Measurements from ENCODE around the gene KRTAP10-7.
"Not testable (repeated sequence)": the region's sequence is repeated elsewhere in the genome, so short reads cannot be mapped to it uniquely, and the experiment has no call there.

The KRTAP10-7 gene

DNA sequence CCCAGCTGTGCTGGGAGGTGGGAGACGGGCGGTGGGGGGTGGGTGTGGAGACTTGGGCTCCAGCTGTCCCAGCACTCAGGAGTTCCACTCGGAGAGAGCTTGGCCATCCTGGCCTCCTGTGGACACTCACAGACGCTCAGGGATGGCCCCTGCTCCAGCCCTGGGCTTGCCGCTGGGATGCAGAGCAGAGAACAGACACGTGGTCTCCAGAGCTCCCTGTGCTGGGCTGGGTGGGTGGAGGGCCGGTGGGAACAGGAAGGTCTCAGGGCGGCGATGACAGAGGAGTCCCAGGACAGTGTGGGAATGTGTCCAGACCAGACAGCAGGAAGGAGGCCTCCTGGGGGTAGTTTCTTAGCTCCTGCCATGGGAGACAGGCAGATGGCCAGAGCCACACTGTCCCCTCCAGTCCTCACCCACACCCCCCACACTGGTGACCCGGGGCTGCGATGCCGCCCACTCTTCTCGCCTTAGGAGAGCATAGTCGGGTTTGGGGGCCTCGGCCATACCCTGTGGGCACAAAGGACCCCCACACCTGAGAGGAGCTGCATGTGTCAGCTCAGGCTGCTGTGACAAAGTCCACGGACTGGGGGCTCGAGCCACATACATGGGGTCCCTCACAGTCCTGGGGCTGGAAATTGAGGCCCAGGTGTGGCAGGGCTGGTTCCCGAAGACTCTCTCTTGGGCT, 28.5 kb downstream of the KRTAP10-7 start:
- Histone ChIP-seq H3K9ac (ENCODE audit: low read length) (no peak overlapping the region), H3K27me3 (replicated peaks; ENCODE audit: control insufficient read depth, insufficient read depth, low read length) (no peaks in the 10 kb centered on the region), H3K9me3 (ENCODE audit: control insufficient read depth, low read length) (peaks cover 42% of the 10 kb centered on the region), H3K4me1 (ENCODE audit: control insufficient read depth, insufficient read depth, low read length) (no peaks in the 10 kb centered on the region), H3K4me3 (ENCODE audit: low read length) (no peak overlapping the region), H3K36me3 (ENCODE audit: control insufficient read depth, insufficient read depth, low read length, severe bottlenecking) (no peaks in the 10 kb centered on the region)
- no peak for DNase-seq (ENCODE audit: low read depth)

DNA sequence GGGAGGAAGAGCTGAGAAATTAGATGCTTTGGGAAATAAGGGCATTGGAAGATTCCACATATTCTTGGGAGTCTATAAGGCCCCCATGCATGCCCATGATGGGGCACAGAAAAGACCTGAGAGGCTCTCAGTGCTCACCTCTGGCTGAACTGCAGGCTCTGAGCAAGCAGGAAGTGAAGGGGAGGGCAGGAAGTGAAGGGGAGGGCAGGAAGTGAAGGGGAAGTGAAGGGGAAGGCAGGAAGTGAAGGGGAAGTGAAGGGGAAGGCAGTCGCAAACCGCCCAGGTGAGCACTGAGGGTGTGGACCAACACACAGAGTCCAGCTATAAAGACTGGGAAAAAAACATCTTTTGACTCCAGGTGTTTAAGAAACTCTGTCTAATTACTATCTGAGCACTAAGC, 30.0 kb downstream of the KRTAP10-7 start:
- H3K9ac ChIP-seq (ENCODE audit: low read length) = no peak overlapping the region
- no peak overlapping the region for H3K4me3 ChIP-seq (ENCODE audit: low read length)
- no peak for DNase-seq (ENCODE audit: low read depth)
- H3K4me1 ChIP-seq (ENCODE audit: control insufficient read depth, insufficient read depth, low read length) = no peaks in the 10 kb centered on the region
- H3K36me3 ChIP-seq (ENCODE audit: control insufficient read depth, insufficient read depth, low read length, severe bottlenecking) = no peaks in the 10 kb centered on the region
- peaks cover 31% of the 10 kb centered on the region for H3K9me3 ChIP-seq (ENCODE audit: control insufficient read depth, low read length)
- H3K27me3 ChIP-seq (replicated peaks; ENCODE audit: control insufficient read depth, insufficient read depth, low read length) = no peaks in the 10 kb centered on the region

DNA sequence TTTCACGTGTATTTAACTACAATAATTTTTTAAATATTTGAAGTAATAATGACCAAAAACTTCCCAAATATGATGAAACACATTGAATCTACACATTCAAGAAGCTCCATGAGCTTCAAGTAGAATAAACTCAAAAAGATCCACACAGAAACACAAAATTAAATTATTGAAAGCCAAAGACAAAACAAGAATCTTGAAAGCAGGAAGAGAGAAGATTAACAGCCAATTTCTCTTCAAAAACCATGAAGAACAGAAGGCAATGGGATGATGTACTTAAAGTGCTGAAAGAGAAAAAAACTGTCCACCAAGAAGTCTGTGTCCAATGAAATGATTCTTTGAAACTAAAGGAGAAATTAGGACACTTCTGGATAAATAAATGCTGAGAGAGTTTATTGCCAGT, 31.7 kb downstream of the KRTAP10-7 start:
- H3K36me3 ChIP-seq (ENCODE audit: control insufficient read depth, insufficient read depth, low read length, severe bottlenecking) = no peaks in the 10 kb centered on the region
- H3K9ac ChIP-seq (ENCODE audit: low read length) = no peak overlapping the region
- DNase-seq (ENCODE audit: low read depth) = no peak
- H3K27me3 ChIP-seq (replicated peaks; ENCODE audit: control insufficient read depth, insufficient read depth, low read length) = no peaks in the 10 kb centered on the region
- H3K4me3 ChIP-seq (ENCODE audit: low read length) = no peak overlapping the region
- peaks cover 31% of the 10 kb centered on the region for H3K9me3 ChIP-seq (ENCODE audit: control insufficient read depth, low read length)
- H3K4me1 ChIP-seq (ENCODE audit: control insufficient read depth, insufficient read depth, low read length) = no peaks in the 10 kb centered on the region

DNA sequence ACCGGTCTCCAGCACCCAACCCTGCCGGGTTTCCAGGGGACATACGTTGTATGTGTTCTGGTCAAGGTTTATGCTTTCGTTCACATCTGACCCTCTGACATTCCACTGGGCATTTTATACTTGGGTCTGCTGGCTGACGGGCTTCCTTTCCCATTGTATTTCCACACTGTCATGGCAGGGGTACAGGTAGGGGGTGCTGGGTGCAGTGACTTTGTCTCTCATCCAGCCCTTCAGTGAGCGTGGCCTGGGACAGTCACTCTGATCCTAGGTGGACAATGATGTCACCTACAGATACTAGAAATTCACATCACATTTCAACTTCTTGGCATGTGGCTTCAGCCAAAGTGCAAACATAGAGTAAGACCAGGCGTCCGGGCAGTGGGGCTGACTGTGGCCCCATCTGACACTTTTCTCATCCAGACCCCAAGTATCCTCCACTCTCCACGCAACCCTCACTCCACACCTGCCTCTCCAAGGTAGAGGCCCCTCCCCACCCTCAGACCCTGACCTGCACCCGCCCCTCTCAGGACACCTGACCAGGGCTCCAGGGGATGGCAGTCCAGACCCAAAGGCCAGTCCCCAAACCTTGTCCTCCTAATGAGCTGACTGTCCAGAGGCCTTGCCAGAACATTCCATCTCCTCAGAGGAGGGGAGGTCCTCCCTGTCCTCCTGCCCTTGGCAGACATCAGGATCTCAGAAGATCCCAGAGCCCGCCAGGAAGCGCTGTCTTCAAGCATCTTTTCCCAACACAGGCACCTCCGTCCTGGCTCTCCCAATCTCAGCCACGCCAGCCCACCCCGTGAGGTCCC, 36.0 kb downstream of the KRTAP10-7 start:
- no peaks in the 10 kb centered on the region for H3K27me3 ChIP-seq (replicated peaks; ENCODE audit: control insufficient read depth, insufficient read depth, low read length)
- H3K4me1 ChIP-seq (ENCODE audit: control insufficient read depth, insufficient read depth, low read length) = no peaks in the 10 kb centered on the region
- H3K9ac ChIP-seq (ENCODE audit: low read length) = no peak overlapping the region
- DNase-seq (ENCODE audit: low read depth) = no peak
- H3K4me3 ChIP-seq (ENCODE audit: low read length) = no peak overlapping the region
- peaks cover 27% of the 10 kb centered on the region for H3K9me3 ChIP-seq (ENCODE audit: control insufficient read depth, low read length)
- H3K36me3 ChIP-seq (ENCODE audit: control insufficient read depth, insufficient read depth, low read length, severe bottlenecking) = no peaks in the 10 kb centered on the region

DNA sequence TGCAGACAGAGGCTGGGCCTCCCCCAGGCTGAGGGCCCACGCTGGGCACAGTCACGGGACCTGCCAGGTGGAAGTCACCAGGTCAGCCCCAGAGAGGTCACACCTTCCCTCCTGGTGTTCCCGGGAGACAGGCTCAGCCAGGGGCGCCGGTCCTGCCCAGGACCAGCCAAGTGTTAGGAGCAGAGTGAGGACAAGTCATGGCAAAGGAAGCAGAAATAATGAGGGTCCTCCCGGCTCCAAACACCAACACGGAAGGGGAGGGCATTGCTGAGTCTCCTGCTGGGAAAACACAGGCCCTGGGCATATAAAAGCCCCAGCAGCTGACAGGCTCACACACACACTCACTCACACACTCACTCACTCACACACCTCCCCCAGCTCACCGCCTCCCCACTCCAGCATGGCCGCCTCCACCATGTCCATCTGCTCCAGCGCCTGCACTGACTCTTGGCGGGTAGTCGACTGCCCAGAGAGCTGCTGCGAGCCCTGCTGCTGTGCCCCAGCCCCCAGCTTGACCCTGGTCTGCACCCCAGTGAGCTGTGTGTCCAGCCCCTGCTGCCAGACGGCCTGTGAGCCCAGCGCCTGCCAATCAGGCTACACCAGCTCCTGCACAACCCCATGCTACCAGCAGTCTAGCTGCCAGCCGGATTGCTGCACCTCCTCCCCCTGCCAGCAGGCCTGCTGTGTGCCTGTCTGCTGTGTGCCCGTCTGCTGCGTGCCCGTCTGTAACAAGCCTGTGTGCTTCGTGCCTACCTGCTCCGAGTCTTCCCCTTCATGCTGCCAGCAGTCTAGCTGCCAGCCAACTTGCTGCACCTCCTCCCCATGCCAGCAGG, 36.8 kb downstream of the KRTAP10-7 start, which contains the start of gene KRTAP10-10:
Gene KRTAP10-10, plus strand, starts transcription at position 339 of the 833 bp plus-strand sequence. Its CDS starts 62 bp downstream, at position 401.
- Histone ChIP-seq H3K36me3 (ENCODE audit: control insufficient read depth, insufficient read depth, low read length, severe bottlenecking) (no peaks in the 10 kb centered on the region), H3K4me3 (ENCODE audit: low read length) (no peak within 1 kb of the TSS)

DNA sequence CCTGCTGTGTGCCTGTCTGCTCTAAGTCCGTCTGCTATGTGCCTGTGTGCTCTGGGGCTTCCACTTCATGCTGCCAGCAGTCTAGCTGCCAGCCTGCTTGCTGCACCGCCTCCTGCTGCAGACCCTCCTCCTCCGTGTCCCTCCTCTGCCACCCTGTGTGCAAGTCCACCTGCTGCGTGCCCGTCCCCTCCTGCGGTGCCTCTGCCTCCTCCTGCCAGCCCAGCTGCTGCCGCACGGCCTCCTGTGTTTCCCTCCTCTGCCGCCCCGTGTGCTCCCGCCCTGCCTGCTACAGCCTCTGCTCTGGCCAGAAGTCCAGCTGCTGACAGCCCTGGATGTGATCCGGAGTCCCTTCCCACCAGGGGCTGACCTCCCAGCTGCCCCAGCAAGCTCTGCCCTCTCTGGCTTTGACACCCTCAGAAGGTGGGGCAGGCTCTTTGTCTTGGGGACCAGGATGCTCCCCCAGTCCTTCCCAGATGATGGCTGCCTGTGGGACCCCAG, 37.5 kb downstream of the KRTAP10-7 start:
- H3K9me3 ChIP-seq (ENCODE audit: control insufficient read depth, low read length) = peaks cover 18% of the 10 kb centered on the region
- H3K9ac ChIP-seq (ENCODE audit: low read length); H3K27me3 ChIP-seq (replicated peaks; ENCODE audit: control insufficient read depth, insufficient read depth, low read length); H3K4me3 ChIP-seq (ENCODE audit: low read length); H3K36me3 ChIP-seq (ENCODE audit: control insufficient read depth, insufficient read depth, low read length, severe bottlenecking); DNase-seq (ENCODE audit: low read depth); H3K4me1 ChIP-seq (ENCODE audit: control insufficient read depth, insufficient read depth, low read length): not testable (repeated sequence)

More for the DNA sequence above, 36.8 kb downstream of the KRTAP10-7 start, which contains the start of gene KRTAP10-10:
- Histone ChIP-seq H3K27me3 (replicated peaks; ENCODE audit: control insufficient read depth, insufficient read depth, low read length) (no peaks in the 10 kb centered on the region), H3K4me1 (ENCODE audit: control insufficient read depth, insufficient read depth, low read length) (no peaks in the 10 kb centered on the region), H3K9ac (ENCODE audit: low read length) (no peak within 1 kb of the TSS), H3K9me3 (ENCODE audit: control insufficient read depth, low read length) (peaks cover 22% of the 10 kb centered on the region)
- no peak for DNase-seq (ENCODE audit: low read depth)

DNA sequence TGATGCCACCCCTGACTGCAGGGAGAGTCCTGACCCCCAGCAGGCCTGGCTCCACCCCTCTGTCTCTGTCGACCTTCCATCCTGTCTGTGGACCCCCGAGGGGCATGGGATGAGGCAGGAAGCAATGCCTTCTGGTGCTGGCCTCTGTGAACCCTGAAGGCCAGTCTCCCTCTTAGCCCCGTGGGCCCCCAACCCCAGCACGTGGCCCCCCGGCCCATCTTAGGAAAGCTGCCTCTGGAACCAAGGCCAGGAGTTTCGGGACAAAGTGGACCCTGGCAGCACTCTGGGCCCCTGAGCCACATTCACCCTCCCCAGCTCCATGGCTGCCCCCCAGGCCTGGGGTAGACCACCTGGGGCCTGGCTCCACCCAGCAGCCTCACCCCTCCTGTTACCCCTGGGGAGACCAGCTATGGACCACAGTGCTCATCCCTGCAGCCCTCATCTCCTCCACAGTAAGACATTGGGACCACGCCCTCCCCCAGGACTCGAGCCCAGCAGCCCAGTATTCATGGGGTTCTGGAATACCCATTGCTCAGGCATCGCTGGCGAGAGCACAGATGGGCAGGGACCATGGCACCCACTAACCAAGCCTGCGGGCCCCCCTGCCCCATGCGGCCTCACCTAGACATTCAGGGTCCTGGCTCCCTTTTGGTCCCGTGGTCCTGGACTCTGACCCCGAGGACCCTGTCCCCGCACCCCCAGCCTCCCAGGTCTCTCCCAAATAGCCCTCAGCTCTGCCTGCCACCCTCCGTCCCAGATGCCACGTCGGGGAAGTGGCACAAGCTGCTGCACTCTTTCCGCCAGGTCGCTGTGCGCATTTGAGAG, 38.3 kb downstream of the KRTAP10-7 start:
- not testable (repeated sequence) for H3K4me1 ChIP-seq (ENCODE audit: control insufficient read depth, insufficient read depth, low read length)

DNA sequence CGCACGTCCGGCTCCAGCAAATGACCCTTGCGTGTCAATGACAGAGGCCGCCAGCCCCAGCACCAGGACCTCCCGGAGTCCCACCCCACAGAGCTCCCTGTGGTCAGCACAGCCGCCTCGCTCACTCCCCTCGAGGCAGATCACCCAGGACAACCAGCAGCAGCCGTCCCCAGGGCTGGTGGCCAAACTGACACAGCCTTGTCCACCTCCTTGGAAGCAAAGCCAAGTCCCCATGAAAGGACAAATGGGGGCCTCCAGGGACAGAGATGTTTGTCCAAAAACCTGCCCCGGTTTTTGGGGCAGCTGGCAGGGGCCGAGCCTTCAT, 38.9 kb downstream of the KRTAP10-7 start:
- H3K9ac ChIP-seq (ENCODE audit: low read length) = no peak overlapping the region
- no peaks in the 10 kb centered on the region for H3K4me1 ChIP-seq (ENCODE audit: control insufficient read depth, insufficient read depth, low read length)
- DNase-seq (ENCODE audit: low read depth) = no peak
- H3K9me3 ChIP-seq (ENCODE audit: control insufficient read depth, low read length) = peaks cover 24% of the 10 kb centered on the region
- H3K27me3 ChIP-seq (replicated peaks; ENCODE audit: control insufficient read depth, insufficient read depth, low read length) = no peaks in the 10 kb centered on the region
- no peaks in the 10 kb centered on the region for H3K36me3 ChIP-seq (ENCODE audit: control insufficient read depth, insufficient read depth, low read length, severe bottlenecking)
- H3K4me3 ChIP-seq (ENCODE audit: low read length) = no peak overlapping the region

More for the DNA sequence above, 38.3 kb downstream of the KRTAP10-7 start:
- DNase-seq (ENCODE audit: low read depth); H3K4me3 ChIP-seq (ENCODE audit: low read length); H3K27me3 ChIP-seq (replicated peaks; ENCODE audit: control insufficient read depth, insufficient read depth, low read length); H3K9ac ChIP-seq (ENCODE audit: low read length); H3K36me3 ChIP-seq (ENCODE audit: control insufficient read depth, insufficient read depth, low read length, severe bottlenecking): not testable (repeated sequence)
- H3K9me3 ChIP-seq (ENCODE audit: control insufficient read depth, low read length) = peaks cover 18% of the 10 kb centered on the region

DNA sequence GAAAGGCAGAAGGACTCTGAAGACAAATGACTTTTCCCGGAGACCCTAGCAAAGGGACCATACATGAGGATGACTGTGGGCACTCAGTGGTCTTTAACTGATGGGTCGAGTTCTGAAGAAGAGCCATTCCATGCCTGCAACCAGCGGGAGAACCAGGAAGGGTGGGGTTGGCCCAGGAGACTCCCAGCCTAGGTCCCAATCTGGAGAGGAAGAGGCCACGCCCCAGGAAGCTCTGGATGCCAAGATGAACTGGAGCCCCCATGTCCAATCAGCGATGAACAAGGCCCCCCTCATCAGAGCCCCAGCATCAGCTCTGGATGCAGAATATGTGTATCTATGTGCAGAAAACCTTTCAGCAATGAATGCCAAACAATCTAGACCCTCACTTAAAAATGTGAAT, 40.4 kb downstream of the KRTAP10-7 start:
- Histone ChIP-seq H3K9ac (ENCODE audit: low read length) (no peak overlapping the region), H3K9me3 (ENCODE audit: control insufficient read depth, low read length) (peaks cover 32% of the 10 kb centered on the region), H3K27me3 (replicated peaks; ENCODE audit: control insufficient read depth, insufficient read depth, low read length) (no peaks in the 10 kb centered on the region), H3K4me1 (ENCODE audit: control insufficient read depth, insufficient read depth, low read length) (no peaks in the 10 kb centered on the region), H3K36me3 (ENCODE audit: control insufficient read depth, insufficient read depth, low read length, severe bottlenecking) (no peaks in the 10 kb centered on the region), H3K4me3 (ENCODE audit: low read length) (no peak overlapping the region)
- DNase-seq (ENCODE audit: low read depth) = no peak

DNA sequence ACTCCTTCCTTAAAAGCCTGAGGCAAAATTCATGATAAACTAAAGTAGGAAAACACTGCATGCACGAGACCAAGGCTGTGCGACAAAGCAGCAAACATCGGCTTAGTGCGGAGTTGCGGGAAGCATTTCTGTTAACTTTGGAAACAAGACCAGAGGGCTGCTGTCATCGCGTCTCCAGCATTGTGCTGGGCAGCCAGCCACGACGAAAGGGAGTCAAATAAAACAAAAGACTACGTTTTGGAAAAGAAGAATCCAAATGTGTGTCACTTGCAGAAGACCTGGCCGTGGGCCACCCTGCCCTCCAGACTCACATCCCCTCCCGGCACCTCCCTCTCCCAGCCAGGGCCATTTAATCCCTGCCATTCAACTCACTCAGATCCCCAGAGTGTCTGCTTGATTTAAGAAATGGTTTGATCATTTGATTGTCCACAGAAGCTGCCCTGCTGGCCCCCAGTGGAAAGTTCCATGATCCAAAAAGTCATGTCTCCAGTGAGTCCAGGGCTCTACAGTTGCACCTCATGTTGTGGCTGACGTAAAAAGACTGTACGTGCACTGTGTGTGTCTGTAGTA, 43.4 kb downstream of the KRTAP10-7 start:
- no peak for DNase-seq (ENCODE audit: low read depth)
- Histone ChIP-seq H3K4me3 (ENCODE audit: low read length) (no peak overlapping the region), H3K9me3 (ENCODE audit: control insufficient read depth, low read length) (peaks cover 32% of the 10 kb centered on the region), H3K4me1 (ENCODE audit: control insufficient read depth, insufficient read depth, low read length) (no peaks in the 10 kb centered on the region), H3K27me3 (replicated peaks; ENCODE audit: control insufficient read depth, insufficient read depth, low read length) (no peaks in the 10 kb centered on the region), H3K36me3 (ENCODE audit: control insufficient read depth, insufficient read depth, low read length, severe bottlenecking) (no peaks in the 10 kb centered on the region), H3K9ac (ENCODE audit: low read length) (no peak overlapping the region)
